GM21381 (cell line): ENCODE results near the gene ANO2.
"Not testable (repeated sequence)": the region's sequence is repeated elsewhere in the genome, so short reads cannot be mapped to it uniquely, and the experiment has no call there.

Experiments used
- ATAC-seq: cut with Tn5 transposase; IDR thresholded peaks from one replicate; pipeline ENCODE4 v1.9.1; 2021; ENCODE audit warnings: mild to moderate bottlenecking, moderate library complexity; ENCODE audit not compliant: unreplicated experiment

Gene ANO2

DNA sequence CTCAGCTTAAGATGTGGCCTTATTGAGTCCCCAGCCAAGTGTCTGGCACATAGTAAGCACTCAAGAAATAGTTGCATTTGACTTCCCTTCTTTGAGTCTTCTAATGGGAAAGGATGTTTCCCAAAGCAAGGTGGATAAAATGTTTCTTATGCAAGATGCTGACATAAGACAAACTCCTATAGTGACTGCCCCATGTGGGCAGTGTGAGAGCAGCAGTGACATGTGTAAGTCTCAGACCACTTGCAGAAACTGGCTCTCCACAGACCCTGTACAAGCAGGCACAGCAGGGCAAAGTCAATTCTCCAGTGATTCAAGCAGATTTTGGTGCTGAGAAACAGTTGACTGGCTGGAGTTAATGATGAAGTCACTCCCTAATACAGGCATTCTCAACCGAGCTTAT, 255.3 kb downstream of the ANO2 start:
- ATAC-seq = no peak

- ATAC-seq = no peak
Observed at GRCh38 chr12:5688226-5688625, 256.8 kb downstream of the ANO2 start.

DNA sequence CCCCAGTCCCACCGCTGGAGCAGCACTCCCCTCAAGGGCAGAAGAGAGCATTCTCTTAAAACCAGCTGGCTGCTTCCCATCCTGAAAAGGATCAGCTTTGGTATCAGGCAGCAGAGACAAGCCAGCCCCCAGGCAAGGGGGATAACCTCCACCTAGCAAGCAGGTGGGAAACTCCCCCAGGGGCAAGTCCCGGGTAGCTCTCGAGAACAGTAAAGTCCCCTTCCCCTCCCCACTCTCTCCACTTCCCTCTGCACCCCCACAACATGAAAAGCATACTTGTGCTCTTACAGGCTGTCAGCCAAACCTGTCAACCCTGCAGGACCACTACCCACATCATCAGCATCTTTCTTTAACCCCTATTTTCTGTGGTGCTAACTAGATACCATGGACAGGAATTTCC, 259.1 kb downstream of the ANO2 start:
- ATAC-seq = no peak

- no peak for ATAC-seq
Observed at GRCh38 chr12:5684989-5685388, 260.1 kb downstream of the ANO2 start.

- no peak for ATAC-seq
Observed at GRCh38 chr12:5682581-5682980, 262.5 kb downstream of the ANO2 start.

- no peak for ATAC-seq
Observed at GRCh38 chr12:5678176-5678575, 266.9 kb downstream of the ANO2 start.

- not testable (repeated sequence) for ATAC-seq
Observed at GRCh38 chr12:5669624-5670023, 275.4 kb downstream of the ANO2 start.

DNA sequence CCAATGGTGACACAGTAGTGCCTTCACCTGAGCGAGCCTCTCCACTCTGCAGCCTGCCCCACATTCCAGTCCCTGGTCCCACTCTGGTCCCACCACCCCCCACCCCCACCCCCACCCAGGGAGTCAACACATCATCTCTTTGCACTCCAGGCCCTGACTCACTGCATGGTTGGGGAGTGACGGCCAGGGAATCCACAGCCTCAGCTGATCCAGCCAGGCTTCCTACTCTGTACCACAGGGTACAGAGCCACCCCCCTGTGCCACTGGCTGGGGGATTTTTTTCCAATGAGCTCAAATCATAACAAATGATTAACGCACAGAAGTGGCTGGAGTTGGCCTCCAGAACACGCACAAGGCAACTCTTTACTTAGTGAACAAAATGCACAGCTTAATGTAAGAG, 279.4 kb downstream of the ANO2 start:
- ATAC-seq = no peak

DNA sequence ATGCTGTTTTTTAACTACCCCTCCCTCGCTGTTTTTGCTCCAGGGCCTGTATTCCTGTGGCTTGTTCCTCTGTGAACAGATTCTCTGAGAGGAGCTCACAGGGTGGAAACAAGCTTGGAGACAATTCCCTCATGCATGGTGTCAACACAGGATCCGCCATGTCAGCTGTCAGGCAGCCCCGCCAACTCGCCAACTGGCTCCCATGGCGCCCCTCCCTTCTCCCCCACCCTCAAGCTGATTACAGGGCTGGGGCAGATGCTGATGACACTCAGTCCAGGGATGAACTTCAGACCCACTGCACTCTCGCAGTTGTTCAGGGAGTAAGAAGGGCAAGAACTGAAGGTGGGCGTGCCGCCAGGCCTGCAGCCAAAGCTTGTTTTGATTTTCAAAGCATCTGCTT, 283.2 kb downstream of the ANO2 start:
- no peak for ATAC-seq

GRCh38 chr12:5660238-5660637, 284.8 kb downstream of the ANO2 start:
- no peak for ATAC-seq

DNA sequence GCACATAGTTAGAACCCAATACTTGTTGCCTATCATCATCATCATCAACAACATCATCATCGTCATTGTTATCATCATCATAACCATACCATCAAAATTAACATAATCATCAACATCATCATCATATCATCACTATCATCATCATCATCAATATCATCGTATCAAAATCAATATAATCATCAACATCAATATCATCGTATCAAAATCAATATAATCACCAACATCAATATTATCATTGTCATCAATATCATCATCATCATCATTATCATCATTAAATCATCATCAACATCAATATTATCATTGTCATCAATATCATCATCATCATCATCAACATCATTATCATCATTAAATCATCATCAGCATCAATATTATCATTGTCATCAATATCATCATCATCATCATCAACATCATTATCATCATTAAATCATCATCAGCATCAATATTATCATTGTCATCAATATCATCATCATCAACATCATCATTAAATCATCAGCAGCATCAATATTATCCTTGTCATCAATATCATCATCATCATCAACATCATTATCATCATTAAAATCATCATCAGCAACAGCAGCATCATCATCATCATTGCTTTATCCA, 286.6 kb downstream of the ANO2 start:
- not testable (repeated sequence) for ATAC-seq

DNA sequence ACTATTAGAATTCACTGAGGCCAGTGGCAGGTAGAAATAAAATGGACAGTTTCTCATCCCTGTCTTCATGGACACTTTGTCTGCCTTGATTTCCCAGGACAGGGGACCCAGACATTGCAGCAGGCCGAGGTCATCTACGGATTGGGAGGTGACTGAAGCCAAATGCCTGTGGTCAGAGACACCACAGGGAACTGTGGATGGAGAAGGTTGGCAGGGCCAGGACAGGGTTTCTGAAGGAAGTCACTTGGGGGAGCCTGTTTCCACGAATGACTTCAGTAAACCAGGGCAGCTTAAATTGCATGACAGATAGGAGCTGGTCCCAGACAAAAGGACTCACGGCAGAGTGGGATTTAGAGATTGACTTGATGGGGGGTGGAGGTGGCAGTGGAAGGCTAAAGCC, 288.2 kb downstream of the ANO2 start:
- no peak for ATAC-seq

DNA sequence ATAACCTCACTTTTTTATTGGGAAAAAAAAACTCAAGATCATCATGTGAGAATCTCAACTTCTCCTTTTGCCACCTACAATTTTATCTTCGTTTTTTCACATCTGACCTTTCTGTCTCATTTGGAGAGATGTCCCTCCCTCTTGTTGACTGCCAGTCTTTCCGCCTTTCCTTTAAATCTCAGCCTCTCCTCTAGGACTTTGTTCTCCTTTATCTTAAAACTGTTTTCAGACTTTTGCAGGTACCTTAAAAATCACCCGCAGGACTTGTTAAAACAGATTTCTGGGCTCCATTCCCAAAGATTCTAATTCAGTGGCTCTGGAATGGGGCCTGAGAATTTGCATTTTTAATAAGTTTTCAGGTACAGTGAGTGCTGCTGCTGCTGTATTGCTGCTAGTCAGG, 289.9 kb downstream of the ANO2 start:
- ATAC-seq = no peak

DNA sequence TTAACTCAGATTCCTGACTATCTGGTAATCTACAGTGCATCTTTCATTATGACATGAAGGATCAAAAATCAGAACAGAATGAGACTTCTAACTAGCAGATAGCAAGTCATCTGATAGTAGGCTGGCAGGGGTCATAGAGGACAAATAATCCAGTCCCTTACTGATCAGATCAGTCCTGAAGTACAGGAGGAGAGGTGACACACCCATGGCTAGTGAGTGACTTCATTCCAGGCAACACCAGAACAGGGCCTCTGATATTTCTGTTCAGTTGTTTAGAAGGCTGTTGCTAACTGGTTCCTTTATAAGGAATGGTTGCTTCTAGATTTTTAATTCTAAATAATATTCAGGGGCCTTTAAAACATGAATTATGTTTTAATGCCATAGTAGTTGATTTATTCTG, 291.0 kb downstream of the ANO2 start:
- ATAC-seq = no peak

GRCh38 chr12:5650829-5651461, 294.1 kb downstream of the ANO2 start:
- ATAC-seq = no peak

GRCh38 chr12:5650281-5650680, 294.8 kb downstream of the ANO2 start:
- ATAC-seq = no peak

DNA sequence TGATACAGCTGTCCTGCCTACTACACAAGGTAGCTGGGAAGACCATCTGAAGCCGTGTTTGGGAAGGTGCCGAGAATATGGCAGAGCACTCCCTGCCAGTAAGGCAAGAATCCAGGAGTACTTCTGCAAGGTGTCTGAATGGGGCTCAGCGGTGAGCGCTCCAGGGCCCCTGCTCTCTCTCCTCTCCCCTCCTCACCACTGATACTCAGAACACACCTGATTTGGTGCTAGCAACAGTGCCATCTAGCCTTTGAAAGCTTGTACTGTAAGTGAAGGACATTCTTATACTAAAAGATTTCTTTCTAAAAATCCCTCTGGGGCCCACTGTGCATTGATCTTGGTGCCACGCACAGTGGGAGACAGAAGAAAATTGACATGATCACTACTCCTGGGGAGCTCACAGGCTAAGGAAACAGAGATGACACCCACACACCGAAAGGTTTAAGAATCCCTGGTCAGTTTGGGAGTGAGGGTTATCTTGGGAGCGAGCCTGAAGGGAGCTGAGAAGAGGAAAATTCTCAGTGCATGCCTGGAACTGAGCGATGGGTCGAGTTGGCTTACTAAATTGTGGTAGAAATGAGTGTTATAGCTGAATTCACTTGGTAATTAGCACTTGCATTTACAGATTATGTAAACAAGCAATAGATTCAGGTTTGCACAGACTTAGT, 296.2 kb downstream of the ANO2 start:
- no peak for ATAC-seq

- no peak for ATAC-seq
Observed at GRCh38 chr12:5643266-5643665, 301.8 kb downstream of the ANO2 start.

DNA sequence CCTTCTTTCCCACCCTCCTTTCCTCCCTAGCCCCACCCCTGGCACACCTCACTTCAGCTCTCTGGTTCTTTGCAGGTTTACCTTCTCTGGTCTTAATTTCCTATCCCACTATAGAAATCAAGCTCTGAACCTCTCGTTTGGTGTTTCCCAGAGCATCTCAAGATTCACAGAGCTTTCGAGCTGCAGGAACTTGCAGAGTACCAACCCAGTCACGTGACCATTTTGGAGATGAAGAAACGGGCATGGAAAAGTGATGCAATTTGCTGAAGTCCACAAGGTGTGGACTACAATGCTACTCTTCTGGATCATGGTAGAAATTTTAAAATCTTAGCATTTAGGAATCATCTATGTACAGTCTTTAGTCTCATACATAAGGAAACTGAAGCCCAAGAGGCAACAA, 307.4 kb downstream of the ANO2 start:
- ATAC-seq = no peak

DNA sequence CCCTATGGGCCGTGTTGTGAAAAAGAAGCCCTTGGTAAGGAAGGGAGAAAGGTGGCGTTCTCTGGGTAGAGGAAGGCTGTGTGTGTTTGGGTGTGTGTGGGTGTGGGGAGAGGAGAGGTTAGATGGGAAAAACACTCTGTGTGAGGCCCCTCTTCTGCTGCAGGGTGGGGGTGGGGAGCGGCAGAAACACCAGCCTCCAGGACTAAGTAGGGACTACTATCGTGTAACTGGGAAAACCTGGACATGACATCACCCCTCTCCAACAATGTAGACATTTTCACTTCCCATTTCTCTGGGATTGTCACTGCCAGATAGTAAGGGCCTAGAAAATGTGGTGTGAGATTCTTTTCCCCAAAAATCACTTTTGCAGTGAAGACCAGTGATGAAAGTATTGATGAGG, 308.2 kb downstream of the ANO2 start:
- no peak for ATAC-seq

GRCh38 chr12:5633106-5633505, 312.0 kb downstream of the ANO2 start:
- no peak for ATAC-seq

- no peak for ATAC-seq
Observed at GRCh38 chr12:5632453-5632852, 312.6 kb downstream of the ANO2 start.

DNA sequence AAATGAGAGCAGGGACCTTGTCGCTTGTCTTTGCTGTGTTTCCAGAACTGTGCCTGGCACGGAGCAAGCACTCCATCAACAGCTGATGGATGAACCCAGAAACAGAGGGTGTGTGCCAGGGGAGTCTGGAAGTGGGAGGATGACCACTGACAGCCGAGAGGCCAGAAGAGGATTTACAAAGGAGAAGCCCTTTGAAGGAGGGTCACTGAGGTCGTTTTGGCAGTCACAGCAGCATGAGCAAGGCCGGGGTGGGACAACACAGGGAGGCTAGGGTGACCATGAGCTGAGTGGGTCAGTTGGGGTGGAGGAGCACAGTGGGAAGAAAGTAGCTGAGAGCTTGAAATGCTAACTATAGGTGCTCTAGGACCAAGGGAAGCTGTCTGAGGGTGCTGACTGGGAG, 313.6 kb downstream of the ANO2 start:
- no peak for ATAC-seq
